Glomerular visceral epithelial cell (primary cell): ENCODE data around the gene FOXR1.
"Not testable (repeated sequence)": the region's sequence is repeated elsewhere in the genome, so short reads cannot be mapped to it uniquely, and the experiment has no call there.

Experiments
- DNase-seq: peaks from one replicate; pipeline ENCODE4 v3.0.0-alpha.2; 2016; ENCODE audit errors: extremely low spot score

Gene FOXR1

DNA sequence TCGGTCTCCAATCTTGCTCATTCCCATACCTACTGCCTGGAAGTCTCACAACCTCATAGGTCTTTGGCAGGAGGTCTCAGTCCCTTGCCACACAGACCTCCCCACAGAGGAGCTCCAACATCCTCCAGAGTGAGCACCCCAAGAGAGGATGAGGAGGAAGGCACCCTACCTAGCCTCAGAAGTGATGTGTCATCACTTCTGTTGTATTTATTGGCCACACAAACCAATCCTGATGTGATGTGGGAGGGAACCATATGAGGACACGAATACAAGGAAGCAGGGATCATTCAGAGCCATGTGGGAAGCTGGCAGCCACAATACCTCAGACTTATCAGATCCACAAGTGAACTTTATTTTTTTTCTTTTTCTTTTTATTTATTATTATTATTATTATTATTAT is 24.5 kb upstream of the FOXR1 start:
- DNase-seq = no peak

DNA sequence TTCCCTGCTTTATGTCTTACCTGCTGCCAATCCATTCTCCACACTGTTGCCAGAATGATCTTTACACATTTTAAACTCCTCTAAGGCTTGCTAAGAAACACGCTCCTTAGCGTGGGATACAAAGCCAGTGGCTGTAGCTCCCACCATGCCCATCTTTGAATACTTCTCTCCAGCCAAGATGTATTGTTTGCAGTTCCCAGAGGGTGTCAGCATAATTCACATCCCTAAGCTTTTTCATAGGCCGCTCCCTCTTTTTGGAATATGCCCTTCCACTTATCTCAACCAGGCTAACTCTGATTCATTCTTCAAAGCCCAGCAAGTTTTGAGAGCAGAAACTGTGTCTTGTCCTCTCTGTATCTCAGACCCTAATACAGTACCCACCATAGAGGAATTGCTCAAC is 23.6 kb upstream of the FOXR1 start:
- no peak for DNase-seq

DNA sequence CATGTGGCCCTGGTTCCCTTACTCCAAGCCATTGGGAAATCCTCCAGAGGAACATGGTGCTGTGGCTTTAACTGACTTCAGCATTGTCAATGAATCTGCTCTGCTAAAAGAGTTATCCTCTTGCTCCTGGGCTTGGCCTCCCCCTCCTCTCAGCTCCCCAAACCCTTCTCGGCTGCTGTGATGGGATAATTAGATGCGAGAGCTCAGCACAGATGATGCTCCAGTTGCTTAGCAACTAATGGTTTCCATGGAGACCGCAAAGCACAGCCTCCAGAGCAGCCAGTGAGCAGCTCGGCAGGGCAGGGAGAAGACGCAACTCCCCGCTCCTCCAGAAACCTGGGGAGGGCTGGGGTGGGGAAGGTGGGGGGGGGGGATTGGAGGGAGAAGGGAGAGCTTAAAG is 18.3 kb upstream of the FOXR1 start:
- DNase-seq = no peak

DNA sequence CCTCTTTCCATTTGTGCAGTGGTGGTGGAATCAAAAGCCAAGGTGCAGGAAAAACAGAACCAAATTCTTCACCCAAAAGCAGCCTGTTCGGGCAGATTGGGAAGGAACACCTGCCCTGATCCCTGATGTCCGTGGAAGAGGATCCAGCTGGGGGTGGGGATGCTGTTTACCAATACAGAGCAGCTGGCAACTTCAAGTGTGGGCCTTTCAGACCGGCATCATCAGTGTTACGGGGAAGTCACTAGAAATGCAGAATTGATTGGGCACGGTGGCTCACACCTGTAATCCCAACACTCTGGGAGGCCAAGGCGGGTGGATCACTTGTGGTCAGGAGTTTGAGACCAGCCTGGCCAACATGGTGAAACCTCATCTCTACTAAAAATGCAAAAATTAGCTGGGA is 17.6 kb upstream of the FOXR1 start:
- not testable (repeated sequence) for DNase-seq

DNA sequence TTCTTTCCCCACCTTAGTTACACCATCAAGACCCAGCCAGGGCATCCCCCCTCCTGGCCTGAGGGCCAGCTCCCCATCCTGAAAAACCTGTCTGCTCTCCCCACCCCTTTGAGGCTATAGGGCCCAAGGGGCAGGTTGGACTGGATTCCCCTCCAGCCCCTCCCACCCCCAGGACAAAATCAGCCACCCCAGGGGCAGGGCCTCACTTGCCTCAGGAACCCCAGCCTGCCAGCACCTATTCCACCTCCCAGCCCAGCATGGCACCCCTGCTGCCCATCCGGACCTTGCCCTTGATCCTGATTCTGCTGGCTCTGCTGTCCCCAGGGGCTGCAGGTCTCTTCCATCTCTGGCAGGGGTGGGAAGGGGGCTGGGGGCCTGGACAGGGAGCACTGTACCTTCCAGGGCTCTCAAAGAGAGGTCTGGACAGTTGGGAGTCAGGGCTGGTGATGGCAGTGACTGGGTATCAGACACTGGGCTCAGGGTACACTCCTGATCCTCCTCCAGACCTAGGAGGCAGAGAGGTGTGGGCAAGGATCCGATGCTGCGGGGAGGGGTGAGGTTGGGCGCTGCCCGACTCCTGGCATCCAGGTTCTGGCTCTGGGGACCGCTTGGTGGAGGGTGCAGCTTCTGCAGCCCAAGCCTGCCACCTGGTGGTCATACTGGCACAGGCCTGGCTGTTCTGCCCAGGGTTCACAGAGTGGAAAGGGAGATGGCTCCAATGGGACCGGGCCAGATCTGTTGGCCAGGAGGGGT is 15.3 kb upstream of the FOXR1 start, which contains the start of gene UPK2:
Gene UPK2, plus strand, starts transcription at position 205 of the 753 bp plus-strand sequence. Its CDS starts 53 bp downstream, at position 258.
- peak; percentile 83 for DNase-seq

DNA sequence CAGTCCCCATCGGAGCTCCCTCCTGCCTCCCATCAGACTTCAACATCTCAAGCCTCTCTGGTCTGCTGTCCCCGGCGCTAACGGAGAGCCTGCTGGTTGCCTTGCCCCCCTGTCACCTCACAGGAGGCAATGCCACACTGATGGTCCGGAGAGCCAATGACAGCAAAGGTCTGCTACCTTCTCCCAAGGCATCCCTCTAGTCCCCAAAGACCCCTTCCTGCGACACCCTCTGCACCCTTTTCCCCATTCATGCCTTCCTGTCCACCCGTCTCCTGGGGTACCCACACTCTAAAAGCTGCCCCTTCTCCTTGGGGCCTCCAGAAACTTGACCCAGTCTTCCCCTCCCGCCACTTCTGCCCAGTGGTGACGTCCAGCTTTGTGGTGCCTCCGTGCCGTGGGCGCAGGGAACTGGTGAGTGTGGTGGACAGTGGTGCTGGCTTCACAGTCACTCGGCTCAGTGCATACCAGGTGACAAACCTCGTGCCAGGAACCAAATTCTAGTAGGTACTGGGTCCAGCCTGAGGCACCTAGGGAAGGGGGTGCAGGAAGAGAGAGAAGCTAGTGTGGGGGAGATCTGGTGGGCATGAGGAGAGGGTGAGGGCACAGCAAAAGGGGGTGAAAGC is 14.6 kb upstream of the FOXR1 start:
- DNase-seq = no peak

DNA sequence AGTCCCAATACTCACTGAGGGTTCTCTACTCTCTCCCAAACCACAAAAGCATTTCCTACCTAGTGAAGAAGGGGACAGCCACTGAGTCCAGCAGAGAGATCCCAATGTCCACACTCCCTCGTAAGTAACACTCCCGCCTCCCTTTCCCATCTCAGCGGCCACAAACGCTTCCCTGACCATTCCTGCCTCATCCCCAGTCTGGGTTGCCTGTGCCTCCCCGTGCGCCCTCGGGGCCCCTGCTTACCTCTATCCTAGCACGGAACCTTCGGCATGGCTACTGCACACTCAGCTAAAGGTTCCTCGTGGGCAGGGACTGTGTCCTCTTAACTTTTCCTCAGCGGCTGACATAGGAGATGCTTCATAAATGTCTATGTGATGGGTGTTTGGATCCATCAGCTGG is 14.0 kb upstream of the FOXR1 start:
- DNase-seq = no peak

DNA sequence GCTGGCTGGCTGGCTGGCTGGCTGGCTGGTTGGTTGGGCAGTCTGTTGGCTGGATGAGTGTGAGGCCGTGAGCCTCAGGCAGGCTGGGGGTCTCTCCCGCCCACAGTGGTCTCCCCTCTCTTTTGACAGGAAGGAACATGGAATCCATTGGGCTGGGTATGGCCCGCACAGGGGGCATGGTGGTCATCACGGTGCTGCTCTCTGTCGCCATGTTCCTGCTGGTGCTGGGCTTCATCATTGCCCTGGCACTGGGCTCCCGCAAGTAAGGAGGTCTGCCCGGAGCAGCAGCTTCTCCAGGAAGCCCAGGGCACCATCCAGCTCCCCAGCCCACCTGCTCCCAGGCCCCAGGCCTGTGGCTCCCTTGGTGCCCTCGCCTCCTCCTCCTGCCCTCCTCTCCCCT is 13.6 kb upstream of the FOXR1 start:
- DNase-seq = no peak

DNA sequence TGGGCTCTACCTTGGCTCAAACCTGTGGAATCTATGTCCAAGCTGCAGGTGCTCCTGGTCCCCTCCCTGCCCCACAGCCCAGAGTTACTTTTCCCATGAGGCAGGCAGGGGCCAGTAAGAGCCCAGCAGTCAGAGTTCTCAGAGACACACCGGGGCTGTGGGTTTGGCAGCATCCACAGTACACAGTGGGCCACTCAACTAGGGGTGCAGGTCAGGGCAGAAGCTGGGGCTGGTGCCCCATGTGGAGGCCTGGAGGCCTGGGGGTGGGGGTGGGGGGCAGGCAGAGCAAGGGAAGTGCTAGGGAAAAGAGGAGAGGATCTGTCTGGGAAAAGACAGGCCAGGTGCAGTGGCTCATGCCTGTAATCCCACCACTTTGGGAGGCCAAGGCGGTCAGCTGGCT is 13.0 kb upstream of the FOXR1 start:
- no peak for DNase-seq

DNA sequence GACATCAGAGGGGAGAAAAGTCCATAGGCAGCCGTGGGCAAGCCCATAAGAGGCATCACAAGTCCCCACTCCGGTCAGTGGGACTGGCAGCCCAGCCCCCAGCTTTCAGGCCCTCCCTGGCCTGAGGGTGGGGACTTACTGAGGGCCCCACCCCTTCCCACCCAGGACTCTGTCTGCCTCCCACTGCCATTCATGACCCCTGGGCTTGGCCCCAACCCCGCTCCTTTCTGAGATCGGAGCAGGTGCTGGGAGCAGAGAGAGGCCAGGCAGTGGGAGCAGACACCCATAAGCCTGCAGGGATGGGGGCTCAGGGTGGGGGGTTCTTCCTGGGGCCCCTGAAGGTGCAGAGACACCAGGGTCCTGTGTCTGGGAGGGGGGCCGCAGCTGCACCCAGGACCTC is 10.4 kb upstream of the FOXR1 start:
- no peak for DNase-seq

DNA sequence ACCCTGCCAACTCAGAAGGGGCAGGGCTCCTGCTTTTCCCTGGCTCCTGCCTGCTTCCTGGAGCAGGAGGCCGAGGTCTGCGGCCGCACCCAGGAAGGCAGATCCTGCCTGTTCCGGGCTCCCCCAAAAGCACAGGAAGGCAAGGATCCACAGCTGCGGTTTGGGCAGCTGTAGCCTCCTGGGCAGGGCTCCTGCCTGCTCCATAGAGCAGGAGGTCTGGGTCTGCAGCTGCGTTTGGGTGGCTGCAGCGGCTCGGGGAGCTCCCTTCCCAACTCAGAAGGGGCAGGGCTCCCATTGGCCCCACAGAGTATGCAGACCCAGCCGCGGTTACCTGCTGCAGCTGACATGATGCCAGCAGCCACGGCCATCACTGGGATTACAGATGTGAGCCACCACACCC is 10.0 kb upstream of the FOXR1 start:
- DNase-seq = no peak

DNA sequence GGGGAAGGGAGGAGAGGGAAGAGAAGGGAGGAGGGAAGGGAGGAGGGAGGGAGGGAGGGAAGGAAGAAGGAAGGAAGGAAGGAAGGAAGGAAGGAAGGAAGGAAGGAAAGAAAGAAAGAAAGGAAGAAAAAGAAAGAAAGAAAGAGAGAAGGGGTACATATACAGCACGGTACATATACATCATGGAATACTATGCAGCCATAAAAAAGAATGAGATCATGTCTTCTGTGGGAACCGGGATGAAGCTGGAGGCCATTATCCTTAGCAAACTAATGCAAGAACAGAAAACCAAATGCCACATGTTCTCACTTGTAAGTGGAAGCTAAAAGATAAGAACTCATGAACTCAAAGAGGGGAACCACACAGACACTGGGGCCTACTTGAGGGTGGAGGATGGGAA is 2.1 kb upstream of the FOXR1 start:
- not testable (repeated sequence) for DNase-seq

DNA sequence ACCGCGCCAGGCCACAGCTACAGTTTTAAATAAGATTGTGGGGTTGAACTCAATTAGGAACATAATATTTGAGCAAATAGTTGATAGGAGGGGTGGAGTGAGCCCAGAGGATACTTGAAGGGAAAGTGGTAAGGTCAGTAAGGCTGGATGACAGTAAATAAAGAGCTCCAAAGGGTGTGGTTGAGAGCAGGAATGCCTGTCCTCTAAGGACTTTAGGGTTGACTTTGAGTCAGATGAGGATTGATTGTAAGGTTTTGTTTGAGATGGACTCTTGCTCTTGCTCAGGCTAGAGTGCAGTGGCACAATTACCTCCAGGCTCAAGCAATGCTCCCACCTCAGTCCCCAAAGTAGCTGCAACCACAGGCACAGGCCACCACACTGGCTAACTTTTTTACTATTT is 2.4 kb downstream of the FOXR1 start:
- no peak for DNase-seq

DNA sequence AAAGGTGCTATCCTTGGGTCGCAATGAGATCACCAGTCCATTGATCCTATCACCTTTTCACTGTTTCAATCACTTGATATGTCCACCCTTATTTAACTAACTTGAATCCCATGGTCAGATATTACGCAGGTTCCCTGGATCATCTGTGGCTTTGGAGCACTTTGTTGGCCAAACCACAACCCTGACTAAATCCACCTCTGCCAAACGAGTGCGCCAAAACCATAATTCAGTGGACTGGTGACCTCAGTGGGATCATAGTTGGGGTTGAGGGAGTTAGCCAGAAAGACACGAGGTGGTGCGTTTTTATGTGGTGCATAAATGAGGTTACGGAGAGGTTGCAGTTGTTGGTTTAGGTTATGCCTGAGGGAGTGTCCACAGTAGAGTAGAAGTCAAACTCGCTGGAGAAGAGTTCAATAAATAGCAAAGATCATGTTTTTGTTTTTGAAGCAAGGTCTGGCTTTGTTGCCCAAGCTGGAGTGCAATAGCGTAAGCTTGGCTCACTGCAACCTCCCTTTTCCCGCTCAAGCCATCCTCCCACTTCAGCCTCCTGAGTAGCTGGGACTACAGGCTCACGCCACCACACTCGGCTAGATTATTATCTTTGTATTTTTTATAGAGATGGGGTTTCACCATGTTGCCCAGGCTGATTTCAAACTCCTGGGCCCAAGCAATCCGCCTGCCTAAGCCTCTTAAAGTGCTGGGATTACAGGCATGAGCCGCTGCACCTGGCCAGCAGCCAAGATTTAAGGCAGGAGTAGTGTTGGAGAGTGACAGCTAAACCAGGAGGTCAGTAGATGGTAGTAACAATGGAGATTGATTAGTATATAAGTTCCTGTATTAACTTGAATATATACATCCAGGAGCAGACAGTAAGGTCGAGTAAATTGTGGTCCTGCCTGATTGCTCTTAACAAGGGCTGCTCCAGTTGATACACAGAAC is 4.5 kb downstream of the FOXR1 start:
- peak; percentile 11 for DNase-seq

DNA sequence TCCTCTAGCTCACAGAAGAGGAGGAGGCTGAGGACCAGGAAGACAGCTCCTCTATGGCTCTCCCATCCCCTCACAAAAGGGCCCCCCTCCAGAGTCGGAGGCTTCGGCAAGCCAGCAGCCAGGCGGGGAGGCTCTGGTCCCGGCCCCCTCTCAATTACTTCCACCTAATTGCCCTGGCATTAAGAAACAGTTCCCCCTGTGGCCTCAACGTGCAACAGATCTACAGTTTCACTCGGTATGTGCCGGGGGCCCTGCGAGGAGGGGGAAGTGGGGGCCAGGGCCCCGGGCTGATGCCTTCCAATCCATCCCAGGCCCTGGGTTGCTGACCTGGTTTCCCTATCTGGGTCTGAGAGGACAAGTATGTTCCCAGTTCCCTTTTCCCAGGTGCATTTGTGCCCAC is 7.9 kb downstream of the FOXR1 start:
- no peak for DNase-seq

DNA sequence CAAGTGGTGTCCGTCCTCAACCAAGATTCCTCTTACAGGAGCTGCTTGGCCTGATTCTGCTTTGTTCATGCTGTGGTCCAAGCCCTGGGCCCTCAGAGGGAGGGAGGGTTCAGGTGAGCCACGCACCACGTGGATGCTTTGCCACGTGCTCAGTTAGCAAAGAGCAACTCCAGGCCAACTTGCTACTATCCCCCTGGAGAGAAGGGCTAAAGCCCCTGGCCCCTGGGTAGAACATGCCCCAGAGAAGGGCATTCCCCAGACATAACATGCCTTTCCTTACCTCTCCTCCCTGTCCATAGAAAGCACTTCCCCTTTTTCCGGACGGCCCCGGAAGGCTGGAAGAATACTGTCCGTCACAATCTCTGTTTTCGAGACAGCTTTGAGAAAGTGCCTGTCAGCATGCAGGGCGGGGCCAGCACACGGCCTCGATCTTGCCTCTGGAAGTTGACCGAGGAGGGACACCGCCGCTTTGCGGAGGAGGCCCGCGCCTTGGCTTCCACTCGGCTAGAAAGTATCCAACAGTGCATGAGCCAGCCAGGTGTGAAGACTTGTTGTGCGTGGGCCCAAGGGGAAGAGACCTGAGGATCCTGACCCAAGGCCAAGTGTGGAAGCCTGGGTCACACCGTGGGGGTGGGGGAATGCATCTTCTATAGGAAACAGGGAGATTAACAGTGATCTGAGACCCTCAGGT is 8.8 kb downstream of the FOXR1 start:
- DNase-seq = no peak

DNA sequence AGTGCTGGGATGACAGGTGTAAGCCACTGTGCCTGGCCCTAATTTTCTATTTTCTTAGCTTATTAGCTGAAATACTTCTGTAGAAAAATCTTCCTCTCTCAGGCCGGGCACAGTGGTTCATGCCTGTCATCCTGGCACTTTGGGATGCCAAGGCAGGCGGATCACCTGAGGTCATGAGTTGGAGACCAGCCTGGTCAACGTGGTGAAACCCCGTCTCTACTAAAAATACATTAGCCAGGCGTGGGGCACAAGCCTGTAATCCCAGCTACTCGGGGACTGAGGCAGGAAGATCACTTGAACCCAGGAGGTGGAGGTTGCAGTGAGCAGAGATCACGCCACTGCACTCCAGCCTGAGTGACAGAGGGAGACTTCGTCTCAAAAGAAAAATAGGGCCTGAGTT is 12.8 kb downstream of the FOXR1 start:
- not testable (repeated sequence) for DNase-seq

DNA sequence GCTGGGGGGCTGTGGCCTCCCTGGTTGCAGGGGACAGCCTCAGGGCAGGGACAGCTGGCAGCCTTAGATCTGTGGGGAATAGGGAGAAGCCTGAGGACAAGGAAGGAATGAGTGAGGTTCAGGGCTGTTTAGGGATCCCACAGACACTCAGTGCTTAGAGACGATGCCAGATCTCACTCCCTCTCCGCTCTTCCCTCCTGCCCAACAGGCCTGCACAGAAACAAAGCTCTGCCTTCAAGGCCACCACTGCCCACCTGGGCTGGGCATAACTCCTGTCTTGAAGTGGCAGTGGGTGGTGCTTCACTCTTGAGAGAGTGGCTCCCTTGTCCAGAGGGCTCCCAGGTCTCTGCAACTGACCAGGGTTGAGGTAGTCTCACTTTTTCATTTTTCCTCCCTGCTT is 13.3 kb downstream of the FOXR1 start:
- no peak for DNase-seq

DNA sequence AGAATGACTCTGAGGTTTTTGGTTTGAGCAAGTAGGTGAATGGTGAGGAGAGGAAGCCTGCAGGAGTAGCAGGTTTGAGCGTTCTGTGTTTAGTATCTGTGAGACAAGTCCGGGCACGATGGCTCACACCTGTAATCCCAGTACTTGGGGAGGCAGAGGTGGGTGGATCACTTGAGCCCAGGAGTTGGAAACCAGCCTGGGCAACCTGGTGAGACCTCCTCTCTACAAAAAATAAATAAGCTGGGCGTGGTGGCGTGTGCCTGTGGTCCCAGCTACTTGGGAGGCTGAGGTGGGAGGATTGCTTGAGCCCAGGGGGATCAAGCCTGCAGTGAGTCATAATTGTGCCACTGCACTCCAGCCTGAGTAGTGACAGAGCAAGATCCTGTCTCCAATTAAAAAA is 16.7 kb downstream of the FOXR1 start:
- no peak for DNase-seq

DNA sequence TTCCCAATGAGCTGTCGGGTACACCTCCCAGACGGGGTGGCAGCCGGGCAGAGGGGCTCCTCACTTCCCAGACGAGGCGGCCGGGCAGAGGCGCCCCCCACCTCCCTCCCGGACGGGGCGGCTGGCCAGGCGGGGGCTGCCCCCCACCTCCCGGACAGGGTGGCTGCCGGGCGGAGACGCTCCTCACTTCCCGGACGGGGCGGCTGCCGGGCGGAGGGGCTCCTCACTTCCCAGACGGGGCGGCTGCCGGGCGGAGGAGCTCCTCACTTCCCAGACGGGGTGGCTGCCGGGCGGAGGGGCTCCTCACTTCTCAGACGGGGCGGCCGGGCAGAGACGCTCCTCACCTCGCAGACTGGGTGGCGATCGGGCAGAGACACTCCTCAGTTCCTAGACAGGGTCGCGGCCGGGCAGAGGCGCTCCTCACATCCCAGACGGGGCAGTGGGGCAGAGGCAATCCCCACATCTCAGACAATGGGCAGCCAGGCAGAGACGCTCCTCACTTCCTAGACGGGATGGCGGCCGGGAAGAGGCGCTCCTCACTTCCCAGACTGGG is 20.0 kb downstream of the FOXR1 start:
- not testable (repeated sequence) for DNase-seq

DNA sequence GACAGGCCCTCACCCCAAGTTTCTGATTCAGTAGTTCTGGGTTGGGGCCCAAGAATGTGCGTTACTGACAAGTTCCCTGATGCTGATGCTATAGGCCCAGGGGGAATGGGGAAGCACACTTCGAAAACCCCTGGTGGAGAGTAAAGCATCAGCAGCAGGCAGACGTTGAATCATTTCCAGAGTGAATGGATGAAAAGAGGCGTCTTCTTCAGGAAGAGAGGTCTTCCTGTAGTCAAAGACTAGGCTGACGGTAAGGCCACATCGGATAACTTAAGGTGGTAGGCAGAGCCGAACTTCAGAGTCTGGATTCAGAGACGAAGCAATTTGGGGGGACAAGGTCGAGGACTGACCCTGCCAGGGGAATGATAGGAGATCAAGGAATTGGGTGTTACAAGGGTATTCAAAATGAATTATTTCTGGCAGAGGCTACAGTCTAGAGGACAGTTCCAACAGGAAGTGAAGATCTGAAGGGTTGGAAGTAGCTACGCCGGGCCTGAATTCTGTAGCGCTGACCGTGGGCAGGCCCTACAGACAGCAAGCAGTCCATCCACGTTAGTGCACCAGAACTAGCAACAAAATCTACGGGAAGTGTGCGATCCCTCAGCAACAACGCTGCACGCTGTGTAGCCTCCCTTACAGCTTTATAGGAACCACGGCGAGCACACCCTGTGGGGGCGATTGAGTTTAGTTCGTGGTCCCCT is 25.5 kb downstream of the FOXR1 start:
- DNase-seq = no peak
